ENCODE measurements around the gene RYR2.
"Not testable (repeated sequence)": the region's sequence is repeated elsewhere in the genome, so short reads cannot be mapped to it uniquely, and the experiment has no call there.

The RYR2 gene

GRCh38 chr1:237340892-237341291 is 298.9 kb downstream of the RYR2 start:
- DNase-seq (ENCODE audit: low read depth, low spot score), result no peak

GRCh38 chr1:237341391-237341790 is 299.4 kb downstream of the RYR2 start:
- DNase-seq (ENCODE audit: low read depth, low spot score), result no peak

GRCh38 chr1:237342730-237343129 is 300.7 kb downstream of the RYR2 start:
- DNase-seq (ENCODE audit: low read depth, low spot score), result no peak

GRCh38 chr1:237352747-237353146 is 310.8 kb downstream of the RYR2 start:
- DNase-seq (ENCODE audit: low read depth, low spot score), result no peak

- DNase-seq (ENCODE audit: low read depth, low spot score), result no peak
These were observed 311.9 kb downstream of the RYR2 start for GRCh38 chr1:237353918-237354317.

GRCh38 chr1:237355022-237355421 is 313.0 kb downstream of the RYR2 start:
- DNase-seq (ENCODE audit: low read depth, low spot score), result no peak

- DNase-seq (ENCODE audit: low read depth, low spot score), result no peak
These were observed 316.6 kb downstream of the RYR2 start for GRCh38 chr1:237358555-237358954.

GRCh38 chr1:237367758-237368157 is 325.8 kb downstream of the RYR2 start:
- no peak for DNase-seq (ENCODE audit: low read depth, low spot score)

GRCh38 chr1:237371477-237371876 is 329.5 kb downstream of the RYR2 start:
- not testable (repeated sequence) for DNase-seq (ENCODE audit: low read depth, low spot score)

GRCh38 chr1:237383791-237384190 is 341.8 kb downstream of the RYR2 start:
- no peak for DNase-seq (ENCODE audit: low read depth, low spot score)

- DNase-seq (ENCODE audit: low read depth, low spot score), result no peak
These were observed 342.2 kb downstream of the RYR2 start for GRCh38 chr1:237384213-237384612.

- no peak for DNase-seq (ENCODE audit: low read depth, low spot score)
These were observed 344.6 kb downstream of the RYR2 start for GRCh38 chr1:237386362-237387143.

- DNase-seq (ENCODE audit: low read depth, low spot score), result no peak
These were observed 345.1 kb downstream of the RYR2 start for GRCh38 chr1:237387144-237387505.

GRCh38 chr1:237390823-237391222 is 348.8 kb downstream of the RYR2 start:
- no peak for DNase-seq (ENCODE audit: low read depth, low spot score)

- no peak for DNase-seq (ENCODE audit: low read depth, low spot score)
These were observed 351.6 kb downstream of the RYR2 start for GRCh38 chr1:237393632-237394031.

- no peak for DNase-seq (ENCODE audit: low read depth, low spot score)
These were observed 352.3 kb downstream of the RYR2 start for GRCh38 chr1:237394281-237394680.

GRCh38 chr1:237396426-237396825 is 354.4 kb downstream of the RYR2 start:
- DNase-seq (ENCODE audit: low read depth, low spot score), result no peak

GRCh38 chr1:237398751-237399150 is 356.8 kb downstream of the RYR2 start:
- no peak for DNase-seq (ENCODE audit: low read depth, low spot score)

- DNase-seq (ENCODE audit: low read depth, low spot score), result no peak
These were observed 363.9 kb downstream of the RYR2 start for GRCh38 chr1:237405912-237406311.

- no peak for DNase-seq (ENCODE audit: low read depth, low spot score)
These were observed 369.6 kb downstream of the RYR2 start for GRCh38 chr1:237411621-237412020.

GRCh38 chr1:237416924-237417655 is 375.1 kb downstream of the RYR2 start:
- no peak for DNase-seq (ENCODE audit: low read depth, low spot score)

GRCh38 chr1:237428809-237429208 is 386.8 kb downstream of the RYR2 start:
- DNase-seq (ENCODE audit: low read depth, low spot score), result no peak

GRCh38 chr1:237429252-237429651 is 387.3 kb downstream of the RYR2 start:
- DNase-seq (ENCODE audit: low read depth, low spot score), result no peak
